Activated T-helper 17 cell treated with anti-CD3 and anti-CD28 coated beads, Interleukin-2, amount 50 U/mL, for 72 hours (primary cell): ENCODE results near the gene CASP8AP2. TPM values are rescaled to one million over a fixed set of nuclear protein-coding genes. Genes with fewer than 3 reads are reported as not detected.
A peak's percentile ranks its signal among the peaks of the same experiment; 100 is the strongest.
"Not testable (repeated sequence)": the region's sequence is repeated elsewhere in the genome, so short reads cannot be mapped to it uniquely, and the experiment has no call there.

Experiments used
- ATAC-seq: fragments of 150-1000 bp; cut with Tn5 transposase; replicated peaks from 2 replicates; pipeline ENCODE4 v1.10.0; 2021; ENCODE audit warnings: mild to moderate bottlenecking, moderate library complexity
- H3K27ac Mint-ChIP-seq: one replicate; pipeline ENCODE4 v1.8.0; 2022; ENCODE audit warnings: mixed read lengths
- H3K27me3 Mint-ChIP-seq: one replicate; pipeline ENCODE4 v1.8.0; 2022; ENCODE audit warnings: mixed read lengths
- H3K36me3 Mint-ChIP-seq: one replicate; pipeline ENCODE4 v1.8.0; 2022; ENCODE audit warnings: low read depth, mild to moderate bottlenecking, mixed read lengths
- H3K4me1 Mint-ChIP-seq: one replicate; pipeline ENCODE4 v1.8.0; 2022; ENCODE audit warnings: mixed read lengths
- H3K4me3 Mint-ChIP-seq: one replicate; pipeline ENCODE4 v1.8.0; 2022; ENCODE audit warnings: mild to moderate bottlenecking, mixed read lengths
- H3K9me3 Mint-ChIP-seq: one replicate; pipeline ENCODE4 v1.8.0; 2022; ENCODE audit warnings: mixed read lengths
- total RNA-seq, 2 donors: library from RNA; stranded (reverse); gene quantifications; one replicate each; pipeline ENCODE4 v1.2.3, GENCODE V29; 2022

Gene CASP8AP2
- total RNA-seq, 2 donors from 2014 or later = 20.4 to 25.6 TPM

DNA sequence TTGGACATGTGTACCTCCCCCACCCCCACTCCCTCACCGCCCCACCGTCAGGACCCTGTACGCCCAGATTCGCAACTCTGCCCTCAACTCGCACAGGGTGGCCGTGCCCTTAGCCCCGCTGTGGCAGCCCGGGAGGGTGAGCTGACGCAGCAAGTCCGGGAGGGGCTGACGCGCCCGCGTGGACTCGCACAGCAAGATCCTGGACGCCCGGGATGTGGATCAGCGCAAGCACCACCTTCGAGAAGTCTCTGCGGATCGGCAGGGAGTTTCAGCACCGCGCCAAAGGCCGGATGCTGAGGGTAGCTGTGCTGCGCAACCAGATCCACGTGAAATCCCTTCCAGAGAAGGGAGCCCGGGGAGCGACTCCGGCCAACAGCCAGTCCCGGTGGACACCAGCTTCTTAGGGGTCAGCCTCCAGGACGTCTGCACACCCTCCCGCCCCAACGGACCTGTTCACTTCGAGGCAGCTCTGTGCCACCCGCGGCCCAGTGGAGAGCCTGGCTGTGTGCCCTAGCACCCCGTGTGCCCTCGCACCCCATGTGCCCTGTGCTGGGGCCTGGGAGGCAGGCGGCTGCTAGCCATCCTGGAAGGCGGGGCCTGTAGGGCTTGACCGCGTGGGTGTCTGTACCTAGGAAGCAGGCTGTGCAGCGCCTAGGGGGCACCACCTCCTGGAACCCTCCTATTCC is 57.9 kb downstream of the CASP8AP2 start:
- Mint-ChIP-seq H3K4me3 (no peak overlapping the region), H3K36me3 (no peaks in the 10 kb centered on the region), H3K27ac (no peak overlapping the region), H3K27me3 (peaks cover 17% of the 10 kb centered on the region), H3K9me3 (no peaks in the 10 kb centered on the region), H3K4me1 (peaks cover 5% of the 10 kb centered on the region)
- ATAC-seq = peak; percentile 38

DNA sequence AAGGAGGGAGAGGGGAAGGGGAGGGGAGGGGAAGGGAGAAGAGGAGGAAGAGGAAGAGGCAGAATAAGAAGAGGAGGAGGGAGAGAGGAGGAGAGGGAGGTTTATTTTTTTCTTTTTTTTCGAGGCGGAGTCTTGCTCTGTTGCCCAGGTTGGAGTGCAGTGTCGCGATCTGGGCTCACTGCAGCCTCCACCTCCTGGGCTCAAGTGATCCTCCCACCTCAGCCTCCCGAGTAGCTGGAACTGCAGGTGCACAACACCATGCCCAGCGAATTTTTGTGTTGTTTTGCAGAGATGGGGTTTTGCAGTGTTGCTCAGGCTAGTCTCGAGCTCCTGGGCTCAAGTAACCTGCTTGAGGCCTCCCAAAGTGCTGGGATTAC is 58.4 kb downstream of the CASP8AP2 start:
- Mint-ChIP-seq H3K9me3 (no peaks in the 10 kb centered on the region), H3K4me1 (peaks cover 5% of the 10 kb centered on the region), H3K36me3 (no peaks in the 10 kb centered on the region), H3K27me3 (peaks cover 17% of the 10 kb centered on the region), H3K27ac (no peak overlapping the region), H3K4me3 (no peak overlapping the region)
- no peak for ATAC-seq

DNA sequence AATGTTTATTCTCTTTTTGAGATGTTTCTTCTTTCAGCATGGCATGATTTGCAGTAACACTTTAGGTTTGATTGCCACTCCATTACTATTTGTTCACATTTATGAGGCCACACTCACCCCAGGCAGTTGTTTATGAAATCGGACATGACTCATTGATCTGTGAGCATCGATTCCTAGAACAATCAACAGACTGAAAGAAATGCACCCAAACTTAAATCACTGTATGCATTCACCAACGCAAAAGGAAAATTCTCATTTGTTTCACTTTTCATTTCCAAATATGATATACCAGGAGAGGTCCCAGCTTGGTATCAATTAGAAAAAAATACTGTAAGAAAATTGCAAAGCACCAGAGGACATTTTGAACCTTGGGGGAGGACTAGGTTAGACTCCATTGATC is 59.2 kb downstream of the CASP8AP2 start:
- peak; percentile 88 for ATAC-seq
- H3K27ac Mint-ChIP-seq = no peak overlapping the region
- H3K9me3 Mint-ChIP-seq = no peaks in the 10 kb centered on the region
- no peaks in the 10 kb centered on the region for H3K36me3 Mint-ChIP-seq
- H3K4me3 Mint-ChIP-seq = peak overlapping the region; percentile 47
- H3K4me1 Mint-ChIP-seq = peaks cover 5% of the 10 kb centered on the region
- peaks cover 24% of the 10 kb centered on the region for H3K27me3 Mint-ChIP-seq

DNA sequence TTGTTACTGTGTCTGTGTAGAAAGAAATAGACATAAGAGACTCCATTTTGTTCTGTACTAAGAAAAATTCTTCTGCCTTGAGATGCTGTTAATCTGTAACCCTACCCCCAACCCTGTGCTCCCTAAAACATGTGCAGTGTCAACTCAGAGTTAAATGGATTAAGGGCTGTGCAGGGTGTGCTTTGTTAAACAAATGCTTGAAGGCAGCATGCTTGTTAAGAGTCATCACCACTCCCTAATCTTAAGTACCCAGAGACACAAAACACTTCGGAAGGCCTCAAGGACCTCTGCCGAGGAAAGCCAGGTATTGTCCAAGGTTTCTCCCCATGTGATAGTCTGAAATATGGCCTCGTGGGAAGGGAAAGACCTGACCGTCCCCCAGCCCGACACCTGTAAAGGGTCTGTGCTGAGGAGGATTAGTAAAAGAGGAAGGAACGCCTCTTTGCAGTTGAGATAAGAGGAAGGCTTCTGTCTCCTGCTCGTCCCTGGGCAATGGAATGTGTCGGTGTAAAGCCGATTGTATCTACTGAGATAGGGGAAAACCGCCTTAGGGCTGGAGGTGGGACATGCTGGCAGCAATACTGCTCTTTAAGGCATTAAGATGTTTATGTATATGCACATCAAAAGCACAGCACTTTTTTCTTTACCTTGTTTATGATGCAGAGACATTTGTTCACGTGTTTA is 61.3 kb downstream of the CASP8AP2 start:
- H3K9me3 Mint-ChIP-seq, ATAC-seq, H3K27ac Mint-ChIP-seq, H3K36me3 Mint-ChIP-seq, H3K4me1 Mint-ChIP-seq, H3K4me3 Mint-ChIP-seq: not testable (repeated sequence)
- peaks cover 37% of the 10 kb centered on the region for H3K27me3 Mint-ChIP-seq

DNA sequence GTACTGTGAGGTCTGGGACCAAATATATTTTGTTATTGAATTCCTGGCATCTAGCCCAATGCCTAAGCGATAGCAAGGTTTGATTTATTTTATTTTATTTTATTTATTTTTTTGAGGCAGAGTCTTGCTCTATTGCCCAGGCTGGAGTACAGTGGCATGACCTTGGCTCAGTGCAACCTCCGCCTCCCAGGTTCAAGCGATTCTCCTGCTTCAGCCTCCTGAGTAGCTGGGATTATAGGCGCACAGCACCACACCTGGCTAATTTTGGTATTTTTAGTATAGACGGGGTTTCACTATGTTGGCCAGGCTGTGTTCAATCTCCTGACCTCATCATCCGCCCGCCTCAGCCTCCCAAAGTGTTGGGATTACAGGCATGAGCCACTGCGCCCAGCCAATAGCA is 62.9 kb downstream of the CASP8AP2 start:
- H3K27ac Mint-ChIP-seq, H3K36me3 Mint-ChIP-seq, H3K4me3 Mint-ChIP-seq, H3K4me1 Mint-ChIP-seq, ATAC-seq, H3K9me3 Mint-ChIP-seq: not testable (repeated sequence)
- peaks cover 45% of the 10 kb centered on the region for H3K27me3 Mint-ChIP-seq

DNA sequence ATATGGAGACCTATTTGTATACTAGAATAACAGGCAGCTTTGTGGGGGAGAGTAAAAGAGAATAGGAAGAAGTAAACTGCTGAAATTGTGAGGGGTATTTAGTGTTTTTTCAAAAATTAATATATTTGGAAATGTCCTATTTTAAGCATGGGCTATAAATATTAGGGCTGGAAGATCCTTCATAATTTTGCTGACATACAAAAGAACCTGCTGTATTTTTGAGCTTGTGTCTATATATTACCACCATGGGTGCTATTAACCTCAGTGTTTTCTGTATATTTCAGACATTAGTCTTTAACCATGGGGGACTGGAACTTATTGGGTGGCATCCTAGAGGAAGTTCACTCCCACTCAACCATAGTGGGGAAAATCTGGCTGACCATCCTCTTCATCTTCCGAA is 64.5 kb downstream of the CASP8AP2 start, which contains the start of gene GJA10:
Gene GJA10 (plus strand): TSS at position 301 of the 400 bp plus-strand sequence. CDS start 0 bp downstream, at position 301.
- Mint-ChIP-seq H3K9me3 (no peaks in the 10 kb centered on the region), H3K27ac (no peak within 1 kb of the TSS), H3K27me3 (peaks cover 43% of the 10 kb centered on the region)

DNA sequence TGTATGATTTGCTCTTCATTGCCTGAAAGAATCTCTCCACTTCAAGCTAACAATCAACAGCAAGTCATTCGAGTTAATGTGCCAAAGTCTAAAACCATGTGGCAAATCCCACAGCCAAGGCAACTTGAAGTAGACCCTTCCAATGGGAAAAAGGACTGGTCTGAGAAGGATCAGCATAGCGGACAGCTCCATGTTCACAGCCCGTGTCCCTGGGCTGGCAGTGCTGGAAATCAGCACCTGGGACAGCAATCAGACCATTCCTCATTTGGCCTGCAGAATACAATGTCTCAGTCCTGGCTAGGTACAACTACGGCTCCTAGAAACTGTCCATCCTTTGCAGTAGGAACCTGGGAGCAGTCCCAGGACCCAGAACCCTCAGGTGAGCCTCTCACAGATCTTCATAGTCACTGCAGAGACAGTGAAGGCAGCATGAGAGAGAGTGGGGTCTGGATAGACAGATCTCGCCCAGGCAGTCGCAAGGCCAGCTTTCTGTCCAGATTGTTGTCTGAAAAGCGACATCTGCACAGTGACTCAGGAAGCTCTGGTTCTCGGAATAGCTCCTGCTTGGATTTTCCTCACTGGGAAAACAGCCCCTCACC is 65.7 kb downstream of the CASP8AP2 start:
- Mint-ChIP-seq H3K4me1 (no peaks in the 10 kb centered on the region), H3K4me3 (no peak overlapping the region), H3K9me3 (no peaks in the 10 kb centered on the region), H3K27me3 (peaks cover 47% of the 10 kb centered on the region), H3K27ac (no peak overlapping the region), H3K36me3 (no peaks in the 10 kb centered on the region)
- ATAC-seq = no peak

More for the DNA sequence above, 64.5 kb downstream of the CASP8AP2 start, which contains the start of gene GJA10:
- Mint-ChIP-seq H3K4me3 (no peak within 1 kb of the TSS), H3K4me1 (no peaks in the 10 kb centered on the region), H3K36me3 (no peaks in the 10 kb centered on the region)
- ATAC-seq = no peak

DNA sequence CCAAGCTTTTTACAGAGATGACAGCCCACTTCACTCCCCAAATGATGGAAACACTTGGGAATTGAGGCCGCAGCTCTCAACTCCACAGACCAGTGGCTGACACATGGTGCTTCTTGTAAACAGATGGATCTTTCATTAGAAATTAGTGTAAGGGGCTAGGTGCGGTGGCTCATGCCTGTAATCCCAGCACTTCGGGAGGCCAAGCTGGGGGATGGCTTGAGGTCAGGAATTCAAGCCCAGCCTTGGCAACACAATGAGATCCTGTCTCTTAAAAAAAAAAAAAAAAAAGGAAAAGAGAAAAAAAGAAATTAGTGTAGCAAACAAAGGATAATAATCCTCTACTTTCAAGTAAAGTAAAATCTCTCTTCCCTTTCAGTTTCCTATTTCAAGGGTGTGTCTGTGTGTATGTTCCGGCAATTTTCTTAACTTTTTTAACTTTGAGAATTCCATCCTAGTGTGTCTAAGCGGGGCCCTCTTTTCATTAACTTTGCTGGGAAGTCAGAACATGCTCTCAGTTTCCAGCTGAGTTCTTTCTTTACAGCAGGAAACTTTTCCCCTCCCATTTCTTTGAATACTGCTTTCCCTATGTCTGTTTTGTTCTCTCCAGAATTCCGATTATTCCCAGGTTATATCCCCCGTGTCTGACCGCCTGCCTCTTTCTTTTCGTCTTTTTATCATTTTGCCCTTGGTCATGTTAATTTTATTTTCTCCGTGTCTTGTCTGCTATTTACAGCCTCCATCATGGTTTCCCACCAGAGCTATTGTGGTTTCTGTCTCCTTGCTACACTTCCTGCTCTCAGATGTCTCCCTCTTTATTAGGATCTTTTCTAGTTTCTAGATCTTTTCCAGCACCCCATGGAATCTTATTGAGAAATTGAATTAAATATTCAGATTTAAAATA is 80.6 kb downstream of the CASP8AP2 start:
- H3K36me3 Mint-ChIP-seq, ATAC-seq, H3K4me1 Mint-ChIP-seq, H3K9me3 Mint-ChIP-seq, H3K27me3 Mint-ChIP-seq, H3K4me3 Mint-ChIP-seq, H3K27ac Mint-ChIP-seq: not testable (repeated sequence)

DNA sequence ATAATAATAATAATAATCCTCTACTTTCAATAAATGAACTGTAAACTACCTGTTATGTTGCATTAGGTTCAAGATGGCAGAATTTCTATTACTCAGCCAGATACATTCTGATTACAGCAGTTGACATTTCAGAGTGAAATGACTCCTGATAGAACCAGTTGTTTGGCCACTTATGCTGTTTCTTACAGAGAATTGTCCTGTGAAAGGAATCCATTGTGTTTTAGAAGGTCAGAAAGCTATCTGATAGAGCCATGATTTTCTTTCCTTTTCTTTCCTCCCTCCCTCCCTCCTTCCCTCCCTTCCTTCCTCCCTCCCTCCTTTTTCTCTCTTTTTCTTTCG is 81.2 kb downstream of the CASP8AP2 start:
- no peaks in the 10 kb centered on the region for H3K9me3 Mint-ChIP-seq

DNA sequence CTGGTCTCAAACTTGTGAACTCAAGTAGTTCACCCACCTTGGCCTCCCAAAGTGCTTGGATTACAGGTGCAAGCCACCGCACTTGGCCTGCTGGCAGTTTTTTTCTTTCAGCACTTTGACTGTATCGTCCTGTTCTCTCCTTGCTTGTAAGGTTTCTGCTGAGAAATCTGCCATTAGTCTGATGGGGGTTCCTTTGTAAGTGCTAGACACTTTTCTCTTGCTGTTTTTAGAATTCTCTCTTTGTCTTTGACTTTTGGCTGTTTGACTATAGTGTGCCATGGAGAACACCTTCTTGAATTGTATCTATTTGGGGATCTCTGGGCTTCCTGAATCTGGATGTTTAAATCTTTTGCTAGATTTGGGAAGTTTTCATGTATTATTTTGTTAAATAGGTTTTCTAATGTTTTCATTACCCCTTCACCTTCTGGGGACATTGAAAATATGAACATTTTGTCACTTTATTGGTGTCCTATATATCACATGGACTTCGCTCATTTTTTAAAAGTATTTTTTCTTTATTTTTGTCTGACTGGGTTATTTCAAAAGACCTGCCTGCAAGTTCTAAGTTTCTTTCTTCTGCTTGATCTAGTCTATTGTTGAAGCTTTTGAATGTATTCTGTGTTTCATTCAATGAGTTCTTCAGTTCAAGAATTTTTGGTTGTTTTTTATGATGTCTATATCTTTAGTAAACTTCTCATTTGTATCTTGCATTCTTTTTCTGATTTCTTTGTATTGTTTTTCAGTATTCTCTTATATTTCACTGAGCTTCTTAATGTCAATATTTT is 86.6 kb downstream of the CASP8AP2 start:
- Mint-ChIP-seq H3K27ac (no peak overlapping the region), H3K9me3 (peaks cover 16% of the 10 kb centered on the region), H3K36me3 (no peaks in the 10 kb centered on the region), H3K4me3 (no peak overlapping the region), H3K27me3 (peaks cover 5% of the 10 kb centered on the region), H3K4me1 (no peaks in the 10 kb centered on the region)
- ATAC-seq = no peak

More for the DNA sequence above, 81.2 kb downstream of the CASP8AP2 start:
- H3K4me3 Mint-ChIP-seq = no peak overlapping the region
- ATAC-seq = no peak
- H3K27me3 Mint-ChIP-seq = no peaks in the 10 kb centered on the region
- H3K36me3 Mint-ChIP-seq = no peaks in the 10 kb centered on the region
- no peak overlapping the region for H3K27ac Mint-ChIP-seq
- H3K4me1 Mint-ChIP-seq = no peaks in the 10 kb centered on the region

DNA sequence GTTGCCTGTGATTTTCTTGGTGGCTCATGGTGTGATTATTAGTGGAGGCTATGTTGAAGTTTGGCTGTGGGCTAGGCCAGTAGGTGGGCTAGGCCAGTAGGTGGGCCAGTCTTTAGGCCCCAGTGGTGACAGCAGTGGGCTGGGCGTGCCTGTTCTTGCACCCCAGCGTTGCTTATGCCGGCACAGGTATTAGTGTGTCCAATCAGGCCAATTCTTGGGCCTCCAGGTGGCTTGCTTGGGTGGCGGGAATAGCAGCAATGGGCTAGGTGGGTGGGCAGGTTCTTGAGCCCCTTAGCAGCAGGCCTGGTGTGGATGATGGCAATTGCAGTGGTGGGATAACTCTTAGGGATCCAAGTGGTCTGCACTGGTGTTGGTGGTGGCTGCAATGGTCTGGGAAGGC is 87.5 kb downstream of the CASP8AP2 start:
- no peaks in the 10 kb centered on the region for H3K4me1 Mint-ChIP-seq
- peaks cover 16% of the 10 kb centered on the region for H3K9me3 Mint-ChIP-seq
- ATAC-seq = no peak
- no peak overlapping the region for H3K4me3 Mint-ChIP-seq
- H3K36me3 Mint-ChIP-seq = no peaks in the 10 kb centered on the region
- peaks cover 5% of the 10 kb centered on the region for H3K27me3 Mint-ChIP-seq
- H3K27ac Mint-ChIP-seq = no peak overlapping the region

DNA sequence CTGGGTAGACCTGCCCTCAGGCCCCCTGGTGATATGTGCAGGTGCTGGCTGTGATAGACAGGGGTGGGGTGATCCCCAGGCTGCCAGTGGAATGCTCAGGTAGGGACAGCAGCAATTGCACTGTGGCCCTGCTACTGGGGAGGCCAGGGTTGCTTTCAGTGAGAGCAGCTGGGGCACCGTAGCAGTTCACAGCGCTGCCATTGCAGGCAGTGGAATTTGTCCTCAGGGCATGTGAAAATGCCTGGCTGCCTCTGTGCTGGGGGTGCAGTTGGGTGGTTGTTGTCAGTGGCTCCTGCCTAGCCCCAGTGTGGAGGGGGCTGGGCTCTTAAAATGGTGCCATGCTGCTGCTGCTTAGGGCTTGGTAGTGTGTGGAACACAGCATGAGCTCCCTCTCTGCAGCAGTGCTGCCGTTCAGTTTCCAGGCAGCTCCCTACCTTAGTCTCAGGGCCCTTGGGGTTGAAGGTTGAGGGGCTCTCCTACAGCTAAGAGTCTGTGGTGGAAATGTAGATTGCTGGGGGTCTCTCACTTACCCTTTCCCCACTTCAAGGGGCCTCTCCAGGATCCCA is 88.2 kb downstream of the CASP8AP2 start:
- Mint-ChIP-seq H3K27ac (no peak overlapping the region), H3K4me3 (no peak overlapping the region), H3K4me1 (no peaks in the 10 kb centered on the region), H3K27me3 (peaks cover 5% of the 10 kb centered on the region), H3K36me3 (no peaks in the 10 kb centered on the region), H3K9me3 (peaks cover 16% of the 10 kb centered on the region)
- no peak for ATAC-seq
